Panc1 (cell line): ENCODE data around the gene GLB1L3.

Experiments used
- POLR2AphosphoS5 ChIP-seq: IDR thresholded peaks from 2 replicates; pipeline ENCODE4 v1.6.1; 2012; ENCODE audit warnings: mild to moderate bottlenecking, low read depth, low read length, moderate library complexity
- SIN3A ChIP-seq: IDR thresholded peaks from 2 replicates; pipeline ENCODE4 v1.6.1; 2012; ENCODE audit warnings: low read depth, mild to moderate bottlenecking, low read length, moderate library complexity, borderline replicate concordance; ENCODE audit not compliant: insufficient read depth
- TF ChIP-seq, protein P1 (sequence below): fragments of 450-650 bp; IDR thresholded peaks from 2 replicates; pipeline ENCODE4 v1.5.1; 2017; ENCODE audit warnings: mild to moderate bottlenecking

DNA sequence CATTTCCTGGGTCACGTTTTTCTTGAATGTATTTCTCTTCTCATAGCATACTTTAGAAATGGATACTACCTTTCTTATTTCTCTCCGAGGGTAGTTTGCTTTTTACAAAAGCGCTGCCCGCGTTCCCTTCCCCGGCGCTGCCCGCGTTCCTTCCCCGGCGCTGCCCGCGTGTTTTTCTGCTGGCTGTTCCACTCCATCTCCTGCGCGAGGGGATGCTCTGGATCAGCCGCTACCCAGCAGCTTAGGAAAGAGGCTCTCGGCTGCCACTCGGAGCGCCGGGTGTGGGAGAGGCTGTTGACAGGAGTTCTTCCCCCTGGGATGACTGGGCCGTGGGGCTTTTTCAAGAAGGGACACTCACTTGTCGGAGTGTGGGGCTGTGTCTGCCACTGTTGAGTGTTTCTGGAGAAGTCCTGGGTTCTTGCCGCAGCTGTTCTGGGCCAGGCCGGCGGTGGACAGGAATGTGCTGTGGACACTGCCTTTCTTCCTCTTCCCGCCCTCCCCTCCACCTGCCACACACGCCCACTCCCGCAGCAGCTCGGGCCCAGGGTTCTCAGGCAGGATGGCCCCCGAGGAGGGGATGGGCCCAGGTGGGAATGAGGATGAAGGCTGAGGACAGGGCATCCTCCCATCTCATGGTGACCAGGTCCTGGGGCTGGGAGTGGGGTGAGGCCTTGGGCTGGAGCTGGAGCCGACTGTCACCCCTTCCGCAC lies 86.2 kb downstream of the GLB1L3 start:
- TF ChIP-seq POLR2AphosphoS5 (no peak), SIN3A (no peak)
- TF ChIP-seq, protein P1, sequence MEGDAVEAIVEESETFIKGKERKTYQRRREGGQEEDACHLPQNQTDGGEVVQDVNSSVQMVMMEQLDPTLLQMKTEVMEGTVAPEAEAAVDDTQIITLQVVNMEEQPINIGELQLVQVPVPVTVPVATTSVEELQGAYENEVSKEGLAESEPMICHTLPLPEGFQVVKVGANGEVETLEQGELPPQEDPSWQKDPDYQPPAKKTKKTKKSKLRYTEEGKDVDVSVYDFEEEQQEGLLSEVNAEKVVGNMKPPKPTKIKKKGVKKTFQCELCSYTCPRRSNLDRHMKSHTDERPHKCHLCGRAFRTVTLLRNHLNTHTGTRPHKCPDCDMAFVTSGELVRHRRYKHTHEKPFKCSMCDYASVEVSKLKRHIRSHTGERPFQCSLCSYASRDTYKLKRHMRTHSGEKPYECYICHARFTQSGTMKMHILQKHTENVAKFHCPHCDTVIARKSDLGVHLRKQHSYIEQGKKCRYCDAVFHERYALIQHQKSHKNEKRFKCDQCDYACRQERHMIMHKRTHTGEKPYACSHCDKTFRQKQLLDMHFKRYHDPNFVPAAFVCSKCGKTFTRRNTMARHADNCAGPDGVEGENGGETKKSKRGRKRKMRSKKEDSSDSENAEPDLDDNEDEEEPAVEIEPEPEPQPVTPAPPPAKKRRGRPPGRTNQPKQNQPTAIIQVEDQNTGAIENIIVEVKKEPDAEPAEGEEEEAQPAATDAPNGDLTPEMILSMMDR: no peak
